KBM-7 (cell line): ENCODE results near the gene HDAC5.
"Not testable (repeated sequence)": the region's sequence is repeated elsewhere in the genome, so short reads cannot be mapped to it uniquely, and the experiment has no call there.

Experiments
- DNase-seq: peaks from one replicate; pipeline ENCODE4 v3.0.0-alpha.2; 2015
- in situ Hi-C: fragments of 300-500 bp; cut with MboI; formaldehyde crosslinking; loops from 2 replicates; pipeline ENCODE4 v1.14.3; 2020; ENCODE audit warnings: low sequenced_read_pairs, low pct_unique_long_range_greater_than_20kb, mixed read lengths

Gene HDAC5

DNA sequence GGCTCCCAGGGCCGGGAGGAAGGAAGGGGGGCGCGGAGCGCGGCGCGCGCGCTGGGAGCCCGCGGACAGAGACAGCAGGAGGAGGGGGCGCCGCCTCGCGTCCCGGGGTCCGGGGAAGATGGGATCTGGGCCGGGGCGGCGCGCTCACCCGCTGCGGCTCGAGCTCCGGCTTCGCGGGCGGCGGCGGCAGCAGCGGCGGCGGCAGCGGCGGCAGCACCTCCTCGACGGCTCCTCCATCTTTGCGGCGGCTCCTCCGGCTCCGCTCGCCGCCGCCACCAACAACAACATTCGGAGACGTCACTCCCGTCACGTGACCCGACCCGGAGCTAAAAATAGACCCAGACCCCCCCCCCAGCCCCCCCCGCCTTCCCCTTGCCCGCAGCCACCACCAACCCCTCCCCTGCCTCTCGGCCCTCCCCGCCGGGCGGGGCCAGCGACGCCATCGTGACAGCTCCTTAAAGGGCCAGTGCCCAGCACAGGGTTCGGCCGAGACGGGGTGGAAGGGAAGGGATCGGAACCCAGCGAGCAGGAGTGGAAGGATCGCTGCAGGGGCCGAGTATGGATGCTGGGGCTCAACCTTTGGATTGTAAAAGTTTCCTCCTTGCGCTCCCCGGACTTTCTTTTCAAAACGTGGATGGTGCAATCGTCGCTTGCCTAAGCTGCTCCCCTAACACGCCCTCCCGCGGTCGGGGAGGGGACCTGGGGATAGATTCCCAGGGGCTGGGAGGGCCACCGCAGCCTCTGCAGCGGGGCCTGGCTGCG lies at the start of gene HDAC5:
Gene HDAC5 (minus strand): TSS at position 286 of the 762 bp plus-strand sequence. CDS start 6,126 bp downstream, outside the sequence.
- DNase-seq = peak; percentile 94
- in situ Hi-C loops = no loop called here

DNA sequence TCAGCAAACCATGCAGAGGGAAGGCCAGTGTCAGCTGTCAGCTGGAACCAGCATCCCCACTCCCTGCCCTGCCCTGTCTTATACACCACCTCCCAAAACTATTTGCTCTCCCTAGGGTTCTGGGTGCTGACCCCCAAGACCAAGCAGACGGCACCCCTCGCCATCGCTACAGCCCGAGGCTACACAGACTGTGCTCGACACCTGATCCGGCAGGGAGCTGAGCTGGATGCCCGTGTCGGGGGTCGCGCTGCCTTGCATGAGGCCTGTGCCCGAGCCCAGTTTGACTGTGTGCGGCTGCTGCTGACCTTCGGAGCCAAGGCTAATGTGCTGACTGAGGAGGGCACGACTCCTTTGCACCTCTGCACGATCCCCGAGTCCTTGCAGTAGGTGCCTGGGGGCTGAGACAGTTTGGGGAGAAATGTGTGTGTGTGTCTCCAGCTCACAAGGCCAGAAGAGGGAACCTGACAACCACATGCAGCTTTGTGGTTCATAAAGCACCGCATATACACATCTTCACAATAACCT lies 48.6 kb upstream of the HDAC5 start:
- in situ Hi-C loops = no loop called here
- DNase-seq = no peak

DNA sequence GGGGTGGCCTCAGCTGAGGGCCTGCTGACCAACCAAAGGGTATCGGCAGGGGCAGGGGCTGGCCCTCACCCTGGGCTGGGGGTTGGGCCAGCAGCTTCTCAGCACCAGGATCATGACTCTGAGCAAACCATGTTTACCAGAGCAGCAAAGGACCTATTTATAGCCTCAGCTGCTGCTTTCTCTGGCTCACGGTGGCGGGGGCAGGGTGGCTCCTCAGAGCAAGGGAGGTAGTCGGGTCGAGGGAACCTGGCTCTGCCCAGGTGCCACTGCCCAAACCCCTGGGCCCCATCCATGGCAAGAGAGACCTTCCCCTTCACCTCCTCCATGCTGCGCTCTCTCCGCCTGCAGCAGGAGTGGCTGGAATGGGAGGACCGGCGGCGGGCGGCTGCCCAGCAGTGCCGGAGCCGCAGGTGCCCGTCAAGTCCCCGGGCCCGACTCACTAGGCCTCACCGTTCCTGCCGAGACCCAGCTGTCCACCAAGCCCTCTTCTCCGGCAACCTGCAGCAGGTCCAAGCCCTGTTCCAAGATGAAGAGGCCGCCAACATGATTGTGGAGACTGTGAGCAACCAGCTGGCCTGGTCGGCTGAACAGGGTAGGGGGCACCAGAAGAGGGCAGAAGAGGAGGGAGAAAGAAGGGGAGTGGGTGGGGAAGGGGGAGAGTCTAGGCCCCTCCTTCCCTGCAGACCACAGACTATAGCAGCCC lies 47.2 kb upstream of the HDAC5 start, which contains the start of gene ASB16:
Gene ASB16 (plus strand): TSS at position 206 of the 703 bp plus-strand sequence. CDS start 86 bp downstream, at position 292.
- no peak for DNase-seq
- in situ Hi-C loops = no loop called here

DNA sequence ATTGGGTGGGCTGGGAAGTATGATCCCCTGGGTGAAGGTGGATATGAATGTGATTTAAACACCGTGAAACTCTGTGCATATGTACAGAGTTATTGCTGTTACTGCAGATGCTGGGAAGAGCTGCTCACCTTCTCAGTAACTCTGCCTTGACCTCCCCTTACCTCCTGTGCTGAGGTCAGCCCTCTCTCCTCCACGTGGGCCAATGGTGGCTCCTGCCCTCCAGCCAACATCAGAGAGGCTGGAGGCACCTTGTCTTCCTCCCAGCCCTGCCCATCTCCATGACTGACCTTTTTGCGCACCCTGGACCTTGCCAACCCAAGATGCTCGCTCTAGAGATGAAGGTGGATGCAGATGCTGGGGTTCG lies 46.7 kb upstream of the HDAC5 start:
- in situ Hi-C loops = no loop called here
- DNase-seq = no peak

DNA sequence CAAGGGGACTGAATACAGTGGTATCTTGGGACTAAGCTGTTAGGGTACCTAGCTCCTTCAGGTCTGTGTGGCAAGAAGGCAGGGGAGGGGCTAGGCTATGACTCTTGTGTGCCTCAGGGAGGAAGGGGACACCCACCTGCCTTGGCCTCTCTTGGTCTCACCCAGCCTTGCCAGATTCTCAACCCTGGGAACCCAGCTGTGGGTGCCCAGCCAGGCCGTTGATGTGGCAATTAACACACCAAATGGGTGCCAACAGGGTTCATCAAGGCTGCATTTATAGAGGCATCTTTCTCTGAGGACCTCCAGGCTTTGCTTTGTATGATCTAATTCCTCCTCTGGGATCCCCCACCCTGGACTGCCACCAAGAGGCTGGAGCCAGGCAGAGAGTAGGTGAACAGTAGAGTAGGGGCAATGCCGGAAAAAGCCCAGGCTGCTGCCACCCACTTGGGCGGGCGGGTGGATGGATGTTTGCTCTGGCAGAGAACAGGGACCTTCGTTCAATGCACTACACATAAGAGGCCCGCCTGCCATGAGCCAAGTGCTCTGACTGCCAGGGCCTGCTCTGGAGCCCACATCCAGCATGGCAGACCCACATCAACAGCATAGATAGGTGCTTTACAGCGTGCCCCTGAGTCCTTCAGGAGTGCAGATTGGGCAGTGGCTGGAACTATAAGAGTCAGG lies 43.9 kb upstream of the HDAC5 start:
- in situ Hi-C loops = no loop called here
- no peak for DNase-seq

DNA sequence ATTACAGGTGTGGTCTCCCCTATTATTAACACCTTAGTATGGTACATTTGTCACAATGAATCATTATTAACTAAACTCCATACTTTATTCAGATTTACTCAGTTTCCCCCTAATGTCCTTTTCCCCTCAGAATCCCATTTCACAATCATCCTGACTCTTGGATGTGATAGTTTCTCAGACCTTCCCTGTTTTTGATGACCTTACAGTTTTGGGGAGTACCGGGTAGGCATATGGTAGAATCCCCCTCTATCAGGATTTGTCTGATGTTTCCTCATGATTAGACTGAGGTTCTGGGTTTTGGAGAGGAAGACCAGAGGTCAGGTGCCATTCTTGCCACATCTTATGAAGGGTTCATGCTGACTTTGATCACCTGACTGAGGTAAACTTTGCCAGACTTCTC lies 41.0 kb upstream of the HDAC5 start:
- DNase-seq = no peak

DNA sequence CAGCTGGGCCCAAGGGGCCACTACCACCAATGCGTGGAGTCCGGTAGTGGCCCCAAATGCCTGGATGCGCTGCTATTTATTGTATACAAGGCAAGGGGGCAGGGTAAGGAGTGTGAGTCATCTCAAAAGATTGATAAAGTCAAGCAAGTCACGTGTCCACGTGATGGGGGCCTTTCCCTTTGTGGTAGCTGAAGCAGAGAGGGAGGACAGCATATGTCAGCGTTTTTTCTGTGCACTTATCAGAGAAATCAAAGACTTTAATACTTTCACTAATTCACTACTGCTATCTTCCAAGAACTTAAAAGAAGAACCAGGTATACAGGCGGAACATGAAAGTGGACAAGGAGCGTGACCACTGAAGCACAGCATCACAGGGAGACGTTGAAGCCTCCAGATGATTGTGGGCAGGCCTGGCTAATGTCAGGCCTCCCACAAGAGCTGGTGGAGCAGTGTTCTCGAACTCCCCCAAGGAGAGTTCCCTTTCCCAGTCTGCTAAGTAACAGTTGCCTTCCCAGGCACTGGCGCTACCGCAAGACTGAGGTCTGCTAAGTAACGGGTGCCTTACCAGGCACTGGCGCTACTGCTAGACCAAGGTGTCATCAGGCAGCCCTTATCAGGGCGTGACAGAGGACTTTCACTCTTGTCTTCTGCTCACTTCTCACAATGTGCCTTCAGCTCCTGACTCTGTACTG lies 36.2 kb upstream of the HDAC5 start:
- in situ Hi-C loops = no loop called here
- no peak for DNase-seq

More for the DNA sequence above, 41.0 kb upstream of the HDAC5 start:
- in situ Hi-C loops = no loop called here

DNA sequence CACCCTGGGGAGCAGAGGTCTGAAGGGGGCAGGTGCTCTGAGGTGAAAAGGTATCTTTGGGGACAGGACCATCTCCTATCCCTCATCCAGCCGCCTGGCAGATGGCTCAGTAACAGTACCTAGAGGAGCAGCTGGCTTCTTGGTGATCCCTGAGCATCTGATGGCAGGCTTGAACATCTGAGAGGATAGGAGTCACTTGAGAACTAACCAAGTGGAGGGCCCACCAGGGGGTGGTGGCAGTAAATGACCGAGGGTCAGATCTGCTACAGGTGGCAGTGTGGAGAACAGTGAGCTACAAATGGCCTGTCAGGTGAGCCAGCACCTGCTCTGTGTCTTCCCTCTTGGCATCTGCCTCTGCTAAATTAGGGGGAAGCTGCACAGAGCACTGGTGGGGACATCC lies 32.0 kb upstream of the HDAC5 start:
- in situ Hi-C loops = no loop called here
- no peak for DNase-seq

DNA sequence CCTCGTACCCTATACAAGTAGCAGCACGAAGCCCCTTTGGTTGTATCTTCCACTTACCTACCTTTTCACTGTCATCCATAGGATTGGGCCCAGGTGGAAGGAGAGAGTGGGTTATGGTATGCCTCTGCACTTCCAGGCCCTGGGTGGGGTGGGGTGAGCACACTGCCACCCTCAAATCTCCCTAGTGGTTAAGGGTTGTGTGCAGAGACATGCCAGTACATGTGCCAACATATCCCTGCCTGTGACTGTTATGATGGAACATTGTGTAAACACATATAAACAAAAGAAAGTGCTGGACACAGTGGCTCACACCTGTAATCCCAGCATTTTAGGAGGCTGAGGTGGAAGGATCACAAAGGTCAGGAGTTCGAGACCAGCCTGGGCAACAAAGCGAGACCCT lies 29.4 kb upstream of the HDAC5 start:
- in situ Hi-C loops = no loop called here
- no peak for DNase-seq

DNA sequence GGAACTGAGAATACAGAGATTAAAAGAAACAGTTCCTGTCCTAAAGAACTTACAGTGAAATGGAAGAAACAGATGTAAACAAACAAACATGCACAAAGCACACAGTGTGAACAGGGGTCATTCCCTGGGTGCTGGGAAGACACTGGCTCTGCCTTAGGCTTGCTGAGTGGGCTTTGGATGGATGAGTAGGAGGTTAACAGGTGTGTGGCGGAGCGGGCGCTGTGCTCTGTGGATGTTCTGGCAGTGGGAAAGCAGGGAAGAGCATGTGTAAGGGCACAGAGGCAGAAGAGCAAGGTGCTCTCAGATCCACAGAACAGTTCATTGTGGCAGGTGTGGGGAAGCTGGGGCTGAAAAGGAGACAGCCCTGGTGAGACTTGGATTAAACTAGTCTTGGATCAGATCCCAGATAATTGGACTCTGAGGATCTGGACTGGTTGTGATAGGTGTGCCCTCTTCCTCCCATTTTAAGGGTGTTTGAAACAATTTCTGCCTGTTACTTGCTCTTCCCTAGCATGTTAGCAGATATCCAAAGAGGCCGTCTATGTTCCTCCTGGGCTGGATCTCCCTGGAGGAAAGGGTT lies 26.4 kb upstream of the HDAC5 start:
- DNase-seq = no peak
- in situ Hi-C loops = no loop called here

DNA sequence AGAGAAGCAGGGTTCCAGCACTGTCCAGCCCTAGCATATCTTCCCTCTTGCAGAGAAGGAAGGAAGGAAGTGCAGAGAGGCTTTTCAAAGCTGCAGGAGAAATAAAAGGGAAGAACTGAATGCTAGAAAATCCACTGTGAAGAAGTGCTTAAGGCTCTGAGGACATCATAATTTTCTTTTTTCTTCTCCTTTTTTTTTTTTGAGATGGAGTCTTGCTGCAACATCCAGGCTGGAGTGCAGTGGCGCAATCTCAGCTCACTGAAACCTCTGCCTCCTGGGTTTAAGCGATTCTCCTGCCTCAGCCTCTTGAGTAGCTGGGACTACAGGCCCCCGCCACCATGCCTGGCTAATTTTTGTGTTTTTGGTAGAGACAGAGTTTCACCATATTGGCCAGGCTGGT lies 25.6 kb upstream of the HDAC5 start:
- in situ Hi-C loops, DNase-seq: not testable (repeated sequence)

DNA sequence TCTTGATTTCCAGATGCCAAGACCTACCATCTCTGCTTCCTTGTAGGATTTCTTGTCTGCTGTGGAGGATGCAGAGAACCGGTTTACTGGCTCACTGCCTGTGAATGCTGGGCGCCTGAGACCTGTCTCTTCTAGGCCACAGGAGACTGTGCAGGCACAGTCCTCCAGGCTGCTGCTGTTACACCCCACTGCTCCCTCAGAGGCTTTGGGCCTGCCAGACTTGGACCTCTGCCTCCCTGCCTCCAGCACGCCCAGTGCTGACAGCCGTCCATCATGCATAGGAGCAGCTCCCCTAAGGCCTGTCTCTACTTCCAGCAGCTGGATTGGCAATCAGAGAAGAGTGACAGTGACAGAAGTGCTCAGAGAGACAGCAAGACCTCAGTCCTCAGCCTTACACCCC lies 24.4 kb upstream of the HDAC5 start:
- no peak for DNase-seq
- in situ Hi-C loops = no loop called here

DNA sequence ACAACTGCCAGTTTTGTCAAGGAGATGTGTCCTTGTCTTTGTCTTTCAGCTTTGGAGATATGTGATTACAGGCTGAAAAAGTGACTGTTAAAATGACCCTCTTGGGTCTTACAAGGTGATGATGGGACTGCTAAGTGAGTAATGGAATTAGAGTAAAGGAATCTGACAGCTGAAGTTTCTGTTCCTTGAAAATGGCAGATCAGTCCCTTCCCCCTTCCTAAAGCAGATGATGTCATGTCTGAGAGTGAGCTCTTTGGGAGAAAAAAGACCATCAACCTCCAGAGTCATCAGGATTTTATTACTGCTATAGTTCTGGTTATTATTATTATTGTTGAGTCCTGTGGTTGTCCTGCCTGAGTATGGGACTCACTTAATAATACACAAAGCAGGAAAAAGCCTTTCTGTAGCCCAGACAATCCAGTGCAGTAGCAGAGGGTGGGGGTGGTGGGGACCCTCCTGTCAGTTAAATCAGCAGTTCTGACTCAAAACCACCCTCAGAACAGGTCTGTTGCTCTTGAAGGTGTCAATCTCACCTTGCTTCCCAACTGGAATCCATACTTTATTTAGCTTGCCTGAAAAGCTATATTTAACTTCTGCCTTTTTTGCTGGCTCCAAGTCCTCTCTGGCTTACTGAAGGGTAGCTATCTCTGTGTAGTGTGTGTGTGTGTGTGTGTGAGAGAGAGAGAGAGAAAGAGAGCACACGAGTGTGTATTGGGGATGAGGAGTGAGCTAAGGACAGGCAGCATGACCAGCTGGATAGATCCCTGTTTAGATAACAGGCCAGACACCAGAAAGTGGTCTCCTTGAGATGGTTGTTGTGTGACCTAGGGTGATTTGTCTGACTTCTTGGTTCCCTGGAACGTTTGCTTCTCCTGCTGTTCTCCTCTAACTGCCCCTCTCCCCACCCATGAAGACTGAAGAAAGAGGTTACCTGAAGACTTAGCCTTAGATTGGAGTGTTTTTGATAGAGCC lies 23.2 kb upstream of the HDAC5 start:
- DNase-seq = no peak
- in situ Hi-C loops = no loop called here

DNA sequence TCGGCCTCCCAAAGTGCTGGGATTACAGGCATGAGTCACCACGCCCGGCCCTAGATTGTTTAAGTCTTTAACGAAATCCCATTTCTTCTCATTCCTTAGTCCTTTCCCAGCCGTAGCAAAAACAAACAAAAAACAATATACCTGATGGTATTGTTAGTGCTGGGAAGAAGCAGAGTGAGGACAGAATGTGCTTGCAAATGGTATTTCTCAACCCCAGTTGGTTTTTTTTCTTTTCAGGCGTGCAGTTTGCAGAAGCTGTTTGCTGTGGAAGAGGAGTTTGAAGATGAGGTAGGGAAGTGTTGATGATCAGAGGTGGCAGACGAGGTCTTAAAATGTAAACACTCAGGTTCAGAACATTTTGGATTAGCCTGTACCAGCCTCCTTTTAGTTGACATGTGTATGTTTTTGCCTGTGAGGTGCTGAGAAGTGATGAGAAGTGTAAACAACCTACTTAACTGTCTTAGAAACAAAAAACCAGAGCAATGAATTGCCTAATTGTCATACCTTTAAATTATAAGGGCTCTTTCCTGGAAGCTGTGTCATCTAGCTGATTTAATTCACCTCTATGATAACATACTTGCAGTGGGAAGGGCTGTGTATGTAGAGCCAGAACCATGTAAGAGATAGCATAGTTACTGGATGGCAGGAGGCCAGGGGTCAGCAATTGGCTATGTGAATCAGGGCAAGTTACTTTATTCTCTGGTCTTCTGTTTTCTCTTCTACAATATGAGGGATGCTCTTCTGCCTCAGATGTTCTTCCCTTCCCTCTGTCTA lies 21.7 kb upstream of the HDAC5 start:
- in situ Hi-C loops = no loop called here
- no peak for DNase-seq

DNA sequence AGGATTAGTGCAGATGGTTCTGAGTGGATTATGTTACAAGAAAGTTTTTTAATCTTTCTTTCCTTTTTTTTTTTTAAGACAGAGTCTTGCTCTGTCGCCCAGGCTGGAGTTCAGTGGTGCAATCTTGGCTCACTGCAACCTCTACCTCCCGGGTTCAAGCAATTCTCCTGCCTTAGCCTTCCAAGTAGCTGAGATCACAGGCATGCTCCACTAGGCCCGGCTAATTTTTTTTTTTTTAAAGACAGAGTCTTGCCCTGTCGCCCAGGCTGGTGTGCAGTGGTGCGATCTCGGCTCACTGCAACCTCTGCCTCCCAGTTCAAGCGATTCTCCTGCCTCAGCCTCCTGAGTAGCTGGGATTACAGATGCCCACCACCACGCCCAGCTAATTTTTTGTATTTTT lies 20.5 kb upstream of the HDAC5 start:
- DNase-seq, in situ Hi-C loops: not testable (repeated sequence)

DNA sequence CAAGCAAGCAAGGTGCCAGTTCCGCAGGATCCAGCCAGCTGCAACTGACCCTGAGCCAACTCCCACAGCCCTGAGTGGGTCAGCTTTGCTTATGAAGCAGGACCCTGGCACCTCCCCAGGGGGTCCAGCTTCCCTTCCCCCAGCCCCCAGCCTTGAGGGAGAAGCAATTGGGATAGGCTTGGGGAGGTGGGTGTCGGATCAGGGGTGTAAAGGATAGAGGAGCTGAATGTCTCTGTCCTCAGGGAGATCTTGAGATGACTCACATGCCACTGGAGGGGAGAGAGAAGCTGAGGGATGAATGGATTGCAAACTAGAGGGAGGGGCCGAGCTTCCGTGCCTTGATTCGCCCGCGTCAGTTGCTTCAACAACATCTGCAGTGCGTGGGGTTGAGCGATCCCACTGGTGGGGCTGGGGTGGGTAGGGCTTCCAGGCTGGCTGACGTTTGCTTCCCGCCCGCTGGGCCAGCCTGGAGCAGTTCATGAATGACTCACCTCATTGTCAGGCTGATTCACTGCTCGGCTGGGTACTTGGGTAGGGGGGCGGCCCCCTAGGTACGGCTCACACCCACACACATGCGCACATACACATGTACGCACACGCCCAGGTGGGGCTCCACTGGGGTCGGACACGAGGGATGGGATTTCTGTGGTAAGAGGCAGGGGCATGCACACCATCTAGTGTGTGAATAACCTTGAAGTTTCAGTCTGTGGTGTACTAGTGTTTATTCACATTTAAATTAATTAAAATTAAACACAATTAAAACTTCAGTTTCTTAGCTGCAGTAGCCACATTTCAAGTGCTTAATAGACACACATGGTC lies 14.7 kb upstream of the HDAC5 start:
- peak; percentile 60 for DNase-seq
- in situ Hi-C loops = loop anchor here (10.0 kb wide), 1 partner anchor 63 kb away; the partner anchor contains the start of gene G6PC3
